GM18868 (cell line): ENCODE results near the gene CRADD.

ENCODE experiments used
- ATAC-seq: cut with Tn5 transposase; IDR thresholded peaks from one replicate; pipeline ENCODE4 v1.9.1; 2021; ENCODE audit warnings: mild to moderate bottlenecking, moderate library complexity; ENCODE audit not compliant: unreplicated experiment

Gene CRADD

GRCh38 chr12:93734784-93735183 is 57.6 kb downstream of the CRADD start:
- ATAC-seq = no peak

- ATAC-seq = no peak
These were observed 59.5 kb downstream of the CRADD start for GRCh38 chr12:93736640-93737178.

GRCh38 chr12:93737457-93738198 is 60.5 kb downstream of the CRADD start:
- ATAC-seq = no peak

- no peak for ATAC-seq
These were observed 61.3 kb downstream of the CRADD start for GRCh38 chr12:93738199-93739058.

- no peak for ATAC-seq
These were observed 63.6 kb downstream of the CRADD start for GRCh38 chr12:93740751-93741150.

GRCh38 chr12:93741659-93742109 is 64.5 kb downstream of the CRADD start:
- peak; percentile 35 for ATAC-seq

GRCh38 chr12:93742110-93742934 is 65.1 kb downstream of the CRADD start:
- peak; percentile 82 for ATAC-seq

GRCh38 chr12:93743229-93743998 is 66.2 kb downstream of the CRADD start:
- ATAC-seq = no peak

GRCh38 chr12:93743999-93744689 is 67.0 kb downstream of the CRADD start:
- no peak for ATAC-seq

- no peak for ATAC-seq
These were observed 68.1 kb downstream of the CRADD start for GRCh38 chr12:93745286-93745685.

GRCh38 chr12:93746572-93747168 is 69.5 kb downstream of the CRADD start:
- ATAC-seq = no peak

- ATAC-seq = no peak
These were observed 71.7 kb downstream of the CRADD start for GRCh38 chr12:93748672-93749383.

GRCh38 chr12:93749515-93749914 is 72.3 kb downstream of the CRADD start:
- no peak for ATAC-seq

- ATAC-seq = no peak
These were observed 72.9 kb downstream of the CRADD start for GRCh38 chr12:93750056-93750455.

GRCh38 chr12:93751864-93752610 is 74.9 kb downstream of the CRADD start:
- ATAC-seq = no peak

- no peak for ATAC-seq
These were observed 76.1 kb downstream of the CRADD start for GRCh38 chr12:93753285-93753684.

- no peak for ATAC-seq
These were observed 76.8 kb downstream of the CRADD start for GRCh38 chr12:93753838-93754429.
